NAMALWA (cell line): ENCODE results near the gene INSIG2.

ENCODE experiments used
- DNase-seq: peaks from one replicate; pipeline ENCODE4 v3.0.0-alpha.2; 2015; ENCODE audit warnings: low spot score

The INSIG2 gene

GRCh38 chr2:118102433-118103082 is 14.3 kb downstream of the INSIG2 start:
- DNase-seq = no peak

- no peak for DNase-seq
These were observed 16.0 kb downstream of the INSIG2 start for GRCh38 chr2:118103951-118104940.

- DNase-seq = no peak
These were observed 17.2 kb downstream of the INSIG2 start for GRCh38 chr2:118105497-118105896.

- no peak for DNase-seq
These were observed 18.7 kb downstream of the INSIG2 start for GRCh38 chr2:118106926-118107325.

- DNase-seq = no peak
These were observed 22.0 kb downstream of the INSIG2 start for GRCh38 chr2:118110310-118110709.

GRCh38 chr2:118110991-118111390 is 22.7 kb downstream of the INSIG2 start:
- DNase-seq = no peak

GRCh38 chr2:118112771-118113334 is 24.6 kb downstream of the INSIG2 start:
- DNase-seq = no peak

- no peak for DNase-seq
These were observed 26.6 kb downstream of the INSIG2 start for GRCh38 chr2:118114863-118115262.

- DNase-seq = no peak
These were observed 27.5 kb downstream of the INSIG2 start for GRCh38 chr2:118115761-118116160.

- DNase-seq = no peak
These were observed 30.2 kb downstream of the INSIG2 start for GRCh38 chr2:118118479-118118878.

GRCh38 chr2:118119158-118119727 is 31.0 kb downstream of the INSIG2 start:
- DNase-seq = no peak

GRCh38 chr2:118119761-118120400 is 31.6 kb downstream of the INSIG2 start:
- no peak for DNase-seq

- DNase-seq = no peak
These were observed 32.1 kb downstream of the INSIG2 start for GRCh38 chr2:118120401-118120780.

- DNase-seq = no peak
These were observed 32.8 kb downstream of the INSIG2 start for GRCh38 chr2:118121101-118121500.

GRCh38 chr2:118121986-118122524 is 33.8 kb downstream of the INSIG2 start:
- no peak for DNase-seq

- no peak for DNase-seq
These were observed 34.5 kb downstream of the INSIG2 start for GRCh38 chr2:118122594-118123281.

- DNase-seq = no peak
These were observed 35.4 kb downstream of the INSIG2 start for GRCh38 chr2:118123561-118124232.

GRCh38 chr2:118124288-118124891 is 36.1 kb downstream of the INSIG2 start:
- DNase-seq = peak; percentile 23

GRCh38 chr2:118127250-118127649 is 39.0 kb downstream of the INSIG2 start:
- DNase-seq = no peak

GRCh38 chr2:118128826-118129225 is 40.6 kb downstream of the INSIG2 start:
- no peak for DNase-seq
